HL-60 (cell line): ENCODE data around the gene YDJC.

Source experiments
- REST ChIP-seq: IDR thresholded peaks from 2 replicates; pipeline ENCODE4 v1.6.1; 2012; ENCODE audit warnings: low read depth; ENCODE audit not compliant: insufficient replicate concordance
- TF ChIP-seq, protein P1 (sequence below): IDR thresholded peaks from one replicate; pipeline ENCODE4 v1.5.1; 2011; ENCODE audit warnings: low read length, control low read depth, inconsistent platforms; ENCODE audit not compliant: insufficient read depth

- TF ChIP-seq, protein P1, sequence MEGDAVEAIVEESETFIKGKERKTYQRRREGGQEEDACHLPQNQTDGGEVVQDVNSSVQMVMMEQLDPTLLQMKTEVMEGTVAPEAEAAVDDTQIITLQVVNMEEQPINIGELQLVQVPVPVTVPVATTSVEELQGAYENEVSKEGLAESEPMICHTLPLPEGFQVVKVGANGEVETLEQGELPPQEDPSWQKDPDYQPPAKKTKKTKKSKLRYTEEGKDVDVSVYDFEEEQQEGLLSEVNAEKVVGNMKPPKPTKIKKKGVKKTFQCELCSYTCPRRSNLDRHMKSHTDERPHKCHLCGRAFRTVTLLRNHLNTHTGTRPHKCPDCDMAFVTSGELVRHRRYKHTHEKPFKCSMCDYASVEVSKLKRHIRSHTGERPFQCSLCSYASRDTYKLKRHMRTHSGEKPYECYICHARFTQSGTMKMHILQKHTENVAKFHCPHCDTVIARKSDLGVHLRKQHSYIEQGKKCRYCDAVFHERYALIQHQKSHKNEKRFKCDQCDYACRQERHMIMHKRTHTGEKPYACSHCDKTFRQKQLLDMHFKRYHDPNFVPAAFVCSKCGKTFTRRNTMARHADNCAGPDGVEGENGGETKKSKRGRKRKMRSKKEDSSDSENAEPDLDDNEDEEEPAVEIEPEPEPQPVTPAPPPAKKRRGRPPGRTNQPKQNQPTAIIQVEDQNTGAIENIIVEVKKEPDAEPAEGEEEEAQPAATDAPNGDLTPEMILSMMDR: no peak
- no peak for TF ChIP-seq REST
These were observed 39.2 kb upstream of the YDJC start for GRCh38 chr22:21669026-21669425.
